Stimulated activated CD8-positive, alpha-beta memory T cell treated with anti-CD3 and anti-CD28 coated beads, Interleukin-7, amount 100 ng/mL, for 1 hour (primary cell): ENCODE data around the gene RAB40C.

ENCODE experiments used
- DNase-seq, 2 donors: peaks; one replicate each; pipeline ENCODE4 v3.0.0-alpha.2; 2020; ENCODE audit warnings: low read depth in 2 of 2

The RAB40C gene

GRCh38 chr16:559021-559380 is 30.9 kb upstream of the RAB40C start:
- no peak for DNase-seq

DNA sequence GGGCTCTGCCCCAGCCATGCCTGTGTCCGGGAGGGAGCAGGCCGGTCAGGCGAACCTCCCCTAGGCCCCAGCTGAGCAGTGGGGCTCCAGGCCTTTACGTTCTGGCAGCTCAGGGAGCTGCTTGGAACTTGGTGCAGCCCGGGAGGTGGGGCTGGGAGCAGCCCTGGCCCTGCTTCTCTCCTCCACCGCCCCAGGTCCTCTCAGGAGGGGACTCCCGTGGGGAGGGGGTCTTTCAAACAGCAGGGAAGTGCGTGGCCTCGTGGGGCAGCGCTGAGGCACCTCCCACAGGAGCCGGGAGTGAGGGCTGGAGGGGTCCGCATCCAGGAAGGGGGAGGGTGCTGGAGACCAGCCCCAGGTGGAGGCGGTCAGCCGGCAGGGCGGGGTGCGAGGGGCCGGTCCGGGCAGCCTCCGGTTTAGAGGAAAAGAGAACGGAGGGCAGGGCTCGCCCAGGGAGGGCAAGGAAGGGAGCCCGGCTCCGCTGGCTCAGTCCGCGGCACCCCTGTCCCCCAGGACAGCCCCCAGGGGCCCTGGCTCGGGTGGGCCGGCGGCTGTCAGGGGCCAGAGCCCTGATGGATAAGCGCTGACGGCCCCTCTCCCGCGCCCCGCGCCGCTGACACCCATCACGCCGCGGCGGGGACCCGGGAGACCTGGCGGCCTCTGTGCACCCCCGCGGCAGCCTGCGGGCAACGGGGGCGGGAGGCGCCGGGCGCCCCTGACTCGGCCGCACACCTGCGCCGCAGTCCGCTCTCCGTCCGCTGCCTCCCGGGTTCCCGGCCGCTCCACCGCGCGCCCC is 30.3 kb upstream of the RAB40C start:
- no peak for DNase-seq

- no peak for DNase-seq
Measured at GRCh38 chr16:560204-560700, 29.6 kb upstream of the RAB40C start, which contains the start of gene PRR35. Gene PRR35, plus strand, starts transcription at chr16:560394. Its CDS starts 2,901 bp downstream, at chr16:563295.

- DNase-seq: no peak
Measured at GRCh38 chr16:560701-561412, 29.0 kb upstream of the RAB40C start.

- DNase-seq: no peak
Measured at GRCh38 chr16:561413-561794, 28.5 kb upstream of the RAB40C start.

DNA sequence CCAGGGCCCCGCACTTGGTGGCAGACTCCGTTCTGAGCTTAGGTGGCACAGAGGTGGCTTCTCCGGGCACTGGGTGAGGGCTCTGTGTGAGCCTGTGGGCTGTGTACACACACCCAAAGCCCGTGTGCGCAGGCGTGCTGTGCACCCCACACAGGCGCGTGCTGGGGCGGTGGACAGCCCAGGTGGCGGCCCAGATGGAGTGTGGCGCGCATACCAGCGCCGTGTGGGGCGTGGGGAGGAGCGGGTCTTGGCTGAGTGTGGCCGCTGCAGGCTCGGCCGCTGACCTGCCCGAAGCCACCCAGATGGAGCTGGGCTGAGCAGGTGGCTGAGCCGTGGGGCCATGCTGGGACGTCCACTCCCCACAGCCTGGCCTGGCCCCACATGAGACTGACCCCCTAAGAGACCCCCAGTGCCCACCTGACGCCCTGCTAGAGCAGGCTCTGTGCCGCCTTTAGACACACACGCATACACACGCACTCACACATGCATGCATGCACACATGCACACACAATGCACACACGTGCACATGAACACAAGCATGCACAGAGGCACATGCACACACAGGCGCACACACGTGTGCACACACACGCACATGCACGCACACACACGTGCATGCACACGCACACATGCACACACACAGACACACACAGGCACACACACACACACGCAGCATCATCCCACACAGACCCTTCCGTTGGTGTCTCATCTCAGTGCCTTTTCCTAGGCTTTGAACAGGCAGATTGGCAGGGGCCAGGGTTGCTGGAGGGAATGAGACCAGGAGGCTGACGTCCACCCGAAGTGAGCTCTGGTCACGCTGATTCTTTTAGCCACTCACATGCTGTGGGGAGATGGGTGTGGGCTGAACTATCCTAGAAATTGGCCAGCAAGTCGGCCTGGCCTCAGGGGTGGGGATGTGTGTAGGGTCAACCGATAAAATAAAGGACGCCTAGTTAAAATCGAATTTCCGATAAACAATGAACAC is 27.6 kb upstream of the RAB40C start:
- DNase-seq: no peak

DNA sequence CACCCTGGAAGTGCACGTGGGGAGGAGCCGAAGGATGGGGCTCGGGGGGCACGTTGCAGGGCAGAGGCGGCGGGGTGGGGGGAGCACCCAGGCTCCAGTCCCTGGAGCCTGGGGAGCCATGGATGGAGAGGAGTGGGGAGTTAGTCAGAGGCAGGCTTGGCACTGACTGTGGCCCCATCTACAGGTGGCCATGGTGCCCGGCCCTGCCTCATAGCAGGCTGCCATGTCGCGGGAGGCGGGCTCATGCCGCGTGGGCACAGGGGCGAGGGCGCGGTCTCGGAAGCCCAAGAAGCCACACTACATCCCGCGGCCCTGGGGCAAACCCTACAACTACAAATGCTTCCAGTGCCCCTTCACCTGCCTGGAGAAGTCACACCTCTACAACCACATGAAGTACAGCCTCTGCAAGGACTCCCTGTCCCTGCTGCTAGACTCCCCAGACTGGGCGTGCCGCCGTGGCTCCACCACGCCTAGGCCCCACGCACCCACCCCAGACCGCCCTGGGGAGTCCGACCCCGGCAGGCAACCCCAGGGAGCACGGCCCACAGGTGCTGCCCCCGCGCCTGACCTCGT is 26.7 kb upstream of the RAB40C start:
- DNase-seq: no peak

GRCh38 chr16:564690-565418 is 25.0 kb upstream of the RAB40C start:
- no peak for DNase-seq

DNA sequence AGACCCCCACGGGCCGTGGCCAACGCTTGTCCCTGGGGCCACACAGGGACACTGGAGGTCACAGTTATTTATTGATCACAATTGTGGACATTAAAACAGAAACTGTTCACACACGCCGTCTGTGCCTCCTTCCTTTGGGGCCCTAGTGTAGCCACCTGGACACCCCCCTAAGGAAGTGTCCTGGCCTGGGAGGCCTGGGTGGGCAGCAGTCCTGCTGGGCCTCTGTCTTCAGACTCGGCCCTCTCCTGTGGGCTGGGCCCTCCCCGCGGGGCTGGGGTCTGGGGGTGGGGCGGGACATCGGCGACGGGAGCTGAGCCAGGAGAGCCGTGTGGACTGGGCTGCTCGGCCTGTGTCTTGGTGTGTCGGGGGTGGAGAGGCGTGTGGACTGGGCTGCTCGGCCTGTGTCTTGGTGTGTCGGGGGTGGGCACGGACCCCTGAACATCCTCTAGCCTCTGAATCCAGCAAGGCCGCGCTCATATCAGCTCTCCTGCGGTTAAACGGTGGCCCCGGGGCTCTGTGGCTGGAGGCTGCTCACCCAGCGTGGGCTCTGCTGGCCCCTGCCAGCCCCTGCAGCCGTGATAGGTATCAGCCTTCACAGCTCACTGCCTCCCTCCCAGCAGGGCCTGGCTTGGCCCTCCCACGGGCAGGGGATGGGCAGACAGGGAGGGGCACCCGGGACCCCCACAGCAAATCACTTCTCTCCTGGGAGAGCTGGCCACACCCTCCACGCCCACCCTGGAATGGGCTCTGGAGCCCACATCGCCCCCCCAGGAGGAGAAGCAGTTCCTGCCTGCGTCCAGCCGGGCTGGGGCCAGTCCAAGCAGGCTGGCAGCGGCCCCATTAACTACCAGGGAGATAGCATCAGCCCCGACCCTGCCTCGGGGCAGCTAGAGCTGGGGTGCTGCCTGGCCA is 24.2 kb upstream of the RAB40C start:
- DNase-seq: no peak

- DNase-seq: no peak
Measured at GRCh38 chr16:566475-567372, 23.1 kb upstream of the RAB40C start, which contains the start of gene NHLRC4. Gene NHLRC4, plus strand, starts transcription at chr16:567005. Its CDS starts 1,043 bp downstream, at chr16:568048.

DNA sequence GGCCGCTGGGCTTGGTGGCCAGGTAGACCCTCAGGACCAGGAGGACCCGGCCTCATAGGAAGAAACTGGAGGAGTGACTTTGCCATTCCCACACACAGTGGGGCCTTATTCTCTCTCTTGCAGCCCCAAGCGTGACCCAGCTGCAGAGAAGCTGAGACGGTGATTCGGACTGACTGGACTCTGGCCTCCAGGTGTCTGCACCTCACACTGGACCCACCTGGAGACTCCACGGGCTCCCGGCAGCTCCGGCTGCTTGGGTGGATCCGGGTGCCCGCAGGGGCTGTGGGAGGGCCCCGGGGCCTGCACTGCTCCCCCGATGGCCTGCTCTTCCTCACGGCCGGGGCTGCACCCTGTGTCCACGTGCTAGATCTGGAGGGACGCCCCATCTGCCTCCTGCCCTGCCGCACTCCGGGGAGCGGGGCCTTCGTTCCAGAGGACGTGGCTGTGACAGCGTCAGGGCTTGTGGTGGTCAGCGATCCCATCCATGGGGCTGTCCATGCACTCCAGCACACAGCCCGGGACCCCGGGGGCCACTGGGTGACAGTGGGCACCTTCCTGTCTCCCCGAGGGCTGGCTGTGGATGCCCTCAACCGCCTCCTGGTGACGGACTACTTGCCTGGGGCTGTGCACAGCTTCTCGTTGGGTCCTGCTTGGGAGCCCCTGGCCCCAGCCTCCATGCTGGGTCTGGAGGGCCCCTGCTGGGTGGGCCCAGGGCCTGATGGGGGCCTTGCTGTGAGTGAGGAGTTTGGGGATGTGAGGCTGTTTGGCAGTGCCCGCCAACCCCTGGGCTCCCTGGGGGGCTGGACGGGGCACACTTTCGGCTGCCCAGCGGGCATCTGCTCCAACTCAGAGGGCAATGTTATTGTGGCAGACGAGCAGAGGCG is 22.3 kb upstream of the RAB40C start:
- no peak for DNase-seq

DNA sequence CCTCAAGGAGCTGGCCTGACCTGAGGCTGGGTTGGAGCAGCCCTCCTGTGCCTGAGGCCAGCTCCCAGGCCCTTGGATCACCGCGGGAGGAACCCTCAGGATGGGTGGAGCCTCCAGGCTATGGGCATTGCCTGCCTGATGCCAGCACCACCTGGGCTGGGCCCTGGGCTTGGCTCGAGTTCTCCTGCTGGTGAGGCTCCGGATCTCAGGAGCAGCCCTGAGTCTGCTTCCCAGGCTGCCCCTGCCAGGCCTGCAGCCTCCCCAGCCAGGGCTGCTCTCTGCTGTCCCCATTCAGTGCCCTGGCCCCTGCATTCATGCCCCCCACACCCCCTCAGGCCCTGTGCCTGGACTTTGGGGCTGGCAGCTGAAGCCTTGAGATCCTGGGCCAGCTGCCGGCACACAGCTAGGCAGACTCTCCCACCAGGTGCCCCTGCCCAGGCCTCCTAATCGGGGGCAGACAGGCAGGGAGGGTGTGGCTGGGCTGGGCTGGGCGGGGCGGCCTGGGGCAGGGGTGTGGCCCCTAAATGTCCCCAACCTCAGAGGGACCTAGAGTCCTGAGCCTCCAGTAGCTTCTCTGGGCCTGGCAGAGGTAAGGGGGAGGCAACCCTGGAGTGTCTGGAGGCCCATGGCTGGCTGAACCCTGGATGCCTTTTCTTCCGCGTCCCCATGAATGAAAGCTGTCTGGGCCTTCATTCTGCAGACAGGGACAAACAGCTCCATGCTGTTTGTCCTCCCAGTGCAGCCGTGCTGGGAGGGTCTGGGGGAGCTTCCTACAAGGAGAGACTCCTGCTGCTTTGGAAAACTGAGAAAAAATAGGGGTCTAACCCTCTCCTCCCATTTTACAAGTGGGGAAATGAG is 21.2 kb upstream of the RAB40C start:
- DNase-seq: no peak

- DNase-seq: peak; percentile 35 to 37
Measured at GRCh38 chr16:569445-570254, 20.2 kb upstream of the RAB40C start, which contains the start of gene PIGQ. Gene PIGQ, plus strand, starts transcription at chr16:569968. Its CDS starts 4,107 bp downstream, at chr16:574075.

DNA sequence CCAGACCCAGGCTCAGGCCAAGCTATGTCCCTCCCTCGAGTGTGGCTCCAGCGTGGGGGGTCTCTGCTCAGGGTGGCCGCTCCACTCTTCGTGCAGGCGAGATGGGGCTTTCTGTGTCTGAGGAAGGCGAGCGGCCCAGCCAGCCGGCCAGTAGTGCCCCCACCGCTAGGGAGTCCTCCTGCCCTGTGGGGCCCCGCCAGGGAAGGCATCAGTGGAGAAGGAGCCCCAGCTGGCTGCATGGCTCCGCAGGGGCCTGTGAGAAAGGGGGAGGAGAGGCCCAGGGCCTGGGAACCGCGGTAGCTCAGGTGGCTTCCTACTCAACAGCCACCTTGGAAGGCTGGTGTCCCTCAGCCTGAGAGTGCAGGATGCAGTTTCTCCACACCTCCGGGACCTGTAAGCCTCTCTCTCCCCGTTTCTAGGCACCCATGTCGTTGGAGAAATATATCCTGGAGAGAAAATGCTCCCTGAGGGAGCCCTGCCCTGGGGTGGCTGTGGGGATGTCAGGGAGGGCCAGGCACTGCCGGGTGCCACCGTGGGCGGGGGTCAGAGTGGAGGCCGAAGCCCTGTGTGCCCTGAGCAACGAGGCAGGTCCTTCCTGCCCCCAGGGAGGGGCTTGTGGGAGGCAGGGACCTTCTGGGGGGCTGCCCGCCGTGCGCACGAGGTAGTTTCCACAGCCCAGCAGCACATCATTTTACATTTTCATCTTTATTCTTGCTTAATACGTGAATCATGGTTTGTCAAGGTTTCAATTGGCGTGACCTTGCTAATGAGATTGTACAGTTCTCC is 16.8 kb upstream of the RAB40C start:
- DNase-seq: no peak
